ENCODE measurements around the gene ABCA2.
"Not testable (repeated sequence)": the region's sequence is repeated elsewhere in the genome, so short reads cannot be mapped to it uniquely, and the experiment has no call there.

The ABCA2 gene

GRCh38 chr9:137035937-137036336 is 7.9 kb upstream of the ABCA2 start:
- no peaks in the 10 kb centered on the region for H3K9me3 ChIP-seq (ENCODE audit: control insufficient read depth, low read length)
- H3K27ac ChIP-seq = no peak overlapping the region
- H3K4me1 ChIP-seq = no peaks in the 10 kb centered on the region
- no peak overlapping the region for H2AFZ ChIP-seq
- no peaks in the 10 kb centered on the region for H3K27me3 ChIP-seq (ENCODE audit: control insufficient read depth, insufficient read depth, low read length)
- H3K4me2 ChIP-seq (ENCODE audit: low read length) = no peak overlapping the region
- no peak overlapping the region for H3K4me3 ChIP-seq (ENCODE audit: low read depth, low read length)
- no peaks in the 10 kb centered on the region for H3K36me3 ChIP-seq (ENCODE audit: control insufficient read depth, insufficient read depth, low read length)
- H3K9ac ChIP-seq = no peak overlapping the region
- H3K79me2 ChIP-seq = no peaks in the 10 kb centered on the region
- no peak for TF ChIP-seq CTCF (IDR thresholded peaks at IDR 0.05)

GRCh38 chr9:137035507-137035834 is 7.4 kb upstream of the ABCA2 start:
- no peaks in the 10 kb centered on the region for H3K4me1 ChIP-seq
- no peaks in the 10 kb centered on the region for H3K27me3 ChIP-seq (ENCODE audit: control insufficient read depth, insufficient read depth, low read length)
- no peak for TF ChIP-seq CTCF (IDR thresholded peaks at IDR 0.05)
- no peaks in the 10 kb centered on the region for H3K79me2 ChIP-seq
- H3K9ac ChIP-seq = no peak overlapping the region
- H3K27ac ChIP-seq = no peak overlapping the region
- H3K4me3 ChIP-seq (ENCODE audit: low read depth, low read length) = no peak overlapping the region
- H2AFZ ChIP-seq = no peak overlapping the region
- no peaks in the 10 kb centered on the region for H3K9me3 ChIP-seq (ENCODE audit: control insufficient read depth, low read length)
- H3K4me2 ChIP-seq (ENCODE audit: low read length) = no peak overlapping the region
- H3K36me3 ChIP-seq (ENCODE audit: control insufficient read depth, insufficient read depth, low read length) = no peaks in the 10 kb centered on the region

GRCh38 chr9:137034709-137035506 is 6.9 kb upstream of the ABCA2 start:
- Histone ChIP-seq H3K36me3 (ENCODE audit: control insufficient read depth, insufficient read depth, low read length) (no peaks in the 10 kb centered on the region), H3K27me3 (ENCODE audit: control insufficient read depth, insufficient read depth, low read length) (no peaks in the 10 kb centered on the region), H3K4me2 (ENCODE audit: low read length) (no peak overlapping the region), H3K4me1 (no peaks in the 10 kb centered on the region), H3K9ac (no peak overlapping the region), H3K9me3 (ENCODE audit: control insufficient read depth, low read length) (no peaks in the 10 kb centered on the region), H2AFZ (no peak overlapping the region), H3K79me2 (no peaks in the 10 kb centered on the region), H3K27ac (no peak overlapping the region), H3K4me3 (ENCODE audit: low read depth, low read length) (no peak overlapping the region)
- peak; percentile 80 for TF ChIP-seq CTCF (IDR thresholded peaks at IDR 0.05)

GRCh38 chr9:137034039-137034708 is 6.1 kb upstream of the ABCA2 start:
- TF ChIP-seq CTCF (IDR thresholded peaks at IDR 0.05) = no peak
- peaks cover 1% of the 10 kb centered on the region for H3K4me1 ChIP-seq
- no peak overlapping the region for H3K9ac ChIP-seq
- H3K4me3 ChIP-seq (ENCODE audit: low read depth, low read length) = no peak overlapping the region
- no peak overlapping the region for H3K4me2 ChIP-seq (ENCODE audit: low read length)
- H3K36me3 ChIP-seq (ENCODE audit: control insufficient read depth, insufficient read depth, low read length) = no peaks in the 10 kb centered on the region
- H3K27me3 ChIP-seq (ENCODE audit: control insufficient read depth, insufficient read depth, low read length) = no peaks in the 10 kb centered on the region
- H3K9me3 ChIP-seq (ENCODE audit: control insufficient read depth, low read length) = no peaks in the 10 kb centered on the region
- H2AFZ ChIP-seq = no peak overlapping the region
- no peaks in the 10 kb centered on the region for H3K79me2 ChIP-seq
- no peak overlapping the region for H3K27ac ChIP-seq

- not testable (repeated sequence) for H3K36me3 ChIP-seq (ENCODE audit: control insufficient read depth, insufficient read depth, low read length); H3K27me3 ChIP-seq (ENCODE audit: control insufficient read depth, insufficient read depth, low read length); H3K4me1 ChIP-seq; H3K4me2 ChIP-seq (ENCODE audit: low read length); H3K9ac ChIP-seq; H3K9me3 ChIP-seq (ENCODE audit: control insufficient read depth, low read length); H3K27ac ChIP-seq; H3K79me2 ChIP-seq; H2AFZ ChIP-seq; H3K4me3 ChIP-seq (ENCODE audit: low read depth, low read length)
Observed at GRCh38 chr9:137033481-137033880, 5.4 kb upstream of the ABCA2 start.

Data from parathyroid adenoma (tissue), 2 donors.